HepG2 (cell line): Measurements from ENCODE around the gene ZC3H18. TPM values are rescaled to one million over a fixed set of nuclear protein-coding genes. Genes with fewer than 3 reads are reported as not detected.

Experiments
- FOXA1 ChIP-seq, 2 experiments: fragments of 450-650 bp in 1 of 2; sonication (generic) in 1 of 2; formaldehyde crosslinking in 1 of 2; IDR thresholded peaks; 2 replicates each; pipeline versions ENCODE4 v1.4.0 to v1.6.1; 2016 to 2020; ENCODE audit warnings: missing genetic modification reagents in 1 of 2
- GATAD1 ChIP-seq: IDR thresholded peaks from 2 replicates; pipeline ENCODE4 v1.6.1; 2016; ENCODE audit warnings: missing genetic modification reagents, missing compliant biosample characterization
- ISL2 ChIP-seq: sonication (generic); formaldehyde crosslinking; IDR thresholded peaks from 2 replicates; pipeline ENCODE4 v1.5.0; 2020; ENCODE audit warnings: missing genetic modification reagents
- RAD21 ChIP-seq: fragments of 450-650 bp; formaldehyde crosslinking; IDR thresholded peaks from 2 replicates; pipeline ENCODE4 v1.5.0; 2020; ENCODE audit warnings: mild to moderate bottlenecking
- SMARCC2 ChIP-seq: fragments of 450-650 bp; IDR thresholded peaks from 2 replicates; pipeline ENCODE4 v1.6.1; 2017; ENCODE audit warnings: antibody characterized with exemption, mild to moderate bottlenecking
- TCF7 ChIP-seq: sonication (generic); IDR thresholded peaks from 2 replicates; pipeline ENCODE4 v1.6.1; 2016; ENCODE audit warnings: antibody characterized with exemption, low read depth
- ZMAT3 ChIP-seq: sonication (generic); formaldehyde crosslinking; conservative IDR thresholded peaks from 2 replicates; pipeline ENCODE4 v1.7.0; 2021; ENCODE audit warnings: missing genetic modification reagents
- ZNF160 ChIP-seq: sonication (generic); formaldehyde crosslinking; IDR thresholded peaks from 2 replicates; pipeline ENCODE4 v1.8.0; 2022; ENCODE audit warnings: mild to moderate bottlenecking, inconsistent platforms, missing genetic modification reagents
- ZNF207 ChIP-seq: fragments of 450-650 bp; IDR thresholded peaks from 2 replicates; pipeline ENCODE4 v1.6.1; 2016; ENCODE audit warnings: antibody characterized with exemption, borderline replicate concordance
- ZNF549 ChIP-seq: sonication (generic); formaldehyde crosslinking; IDR thresholded peaks from 2 replicates; pipeline ENCODE4 v1.5.0; 2020; ENCODE audit warnings: missing genetic modification reagents
- ZNF552 ChIP-seq: sonication (generic); formaldehyde crosslinking; IDR thresholded peaks from 2 replicates; pipeline ENCODE4 v1.9.0; 2022; ENCODE audit warnings: missing genetic modification reagents, mild to moderate bottlenecking, borderline replicate concordance
- ZNF607 ChIP-seq: sonication (generic); formaldehyde crosslinking; IDR thresholded peaks from 2 replicates; pipeline ENCODE4 v1.5.1; 2020; ENCODE audit warnings: missing genetic modification reagents, mild to moderate bottlenecking, borderline replicate concordance
- polyA plus RNA-seq, 8 experiments: library from polyadenylated mRNA; depleted of rRNA in 3 of 8; stranded (reverse) in 7 of 8; unstranded in 1 of 8; fragments of >200 nt; fragmentation: Illumina TruSeq in 4 of 8; extraction: Trizol in 4 of 8; gene quantifications; 2 replicates each; pipeline versions ENCODE4 v1.2.1 to v1.2.3, GENCODE V29; 2011 to 2016; ENCODE audit warnings: low read depth in 4 of 8, missing spikeins in 1 of 8, mixed read lengths in 1 of 8; ENCODE audit not compliant: insufficient read depth in 1 of 8
- total RNA-seq, 5 experiments: library from RNA; depleted of rRNA; stranded (reverse); fragments of >200 nt; fragmentation: Illumina TruSeq; extraction: Trizol; gene quantifications; 2 replicates each; pipeline ENCODE4 v1.2.3, GENCODE V29; 2016; ENCODE audit warnings: low read depth in 1 of 5
- TF ChIP-seq, protein P1 (sequence below): sonication (generic); formaldehyde crosslinking; IDR thresholded peaks from 2 replicates; pipeline ENCODE4 v1.4.0; 2020; ENCODE audit warnings: missing genetic modification reagents, borderline replicate concordance
- TF ChIP-seq, protein P2 (sequence below): sonication (generic); formaldehyde crosslinking; IDR thresholded peaks from 2 replicates; pipeline ENCODE4 v1.4.0; 2020; ENCODE audit warnings: mild to moderate bottlenecking, missing genetic modification reagents
- TF ChIP-seq, protein P3 (sequence below): sonication (generic); formaldehyde crosslinking; IDR thresholded peaks from 2 replicates; pipeline ENCODE4 v1.8.1; 2023; ENCODE audit warnings: missing genetic modification reagents, inconsistent platforms, borderline replicate concordance
- TF ChIP-seq, protein P4 (sequence below): sonication (generic); formaldehyde crosslinking; conservative IDR thresholded peaks from 2 replicates; pipeline ENCODE4 v1.8.0; 2022; ENCODE audit warnings: mild to moderate bottlenecking, moderate library complexity, missing genetic modification reagents
- TF ChIP-seq, protein P5 (sequence below): IDR thresholded peaks from 2 replicates; pipeline ENCODE4 v1.6.1; 2016
- TF ChIP-seq, protein P6 (sequence below): sonication (generic); formaldehyde crosslinking; IDR thresholded peaks from 2 replicates; pipeline ENCODE4 v1.8.1; 2023; ENCODE audit warnings: mild to moderate bottlenecking, missing genetic modification reagents

The ZC3H18 gene
- total and polyA plus RNA-seq, 2 of the 13 experiments (the other 11 are each of a cell fraction or from before 2014, with no cell fraction given): 11.2 to 27.4 TPM

DNA sequence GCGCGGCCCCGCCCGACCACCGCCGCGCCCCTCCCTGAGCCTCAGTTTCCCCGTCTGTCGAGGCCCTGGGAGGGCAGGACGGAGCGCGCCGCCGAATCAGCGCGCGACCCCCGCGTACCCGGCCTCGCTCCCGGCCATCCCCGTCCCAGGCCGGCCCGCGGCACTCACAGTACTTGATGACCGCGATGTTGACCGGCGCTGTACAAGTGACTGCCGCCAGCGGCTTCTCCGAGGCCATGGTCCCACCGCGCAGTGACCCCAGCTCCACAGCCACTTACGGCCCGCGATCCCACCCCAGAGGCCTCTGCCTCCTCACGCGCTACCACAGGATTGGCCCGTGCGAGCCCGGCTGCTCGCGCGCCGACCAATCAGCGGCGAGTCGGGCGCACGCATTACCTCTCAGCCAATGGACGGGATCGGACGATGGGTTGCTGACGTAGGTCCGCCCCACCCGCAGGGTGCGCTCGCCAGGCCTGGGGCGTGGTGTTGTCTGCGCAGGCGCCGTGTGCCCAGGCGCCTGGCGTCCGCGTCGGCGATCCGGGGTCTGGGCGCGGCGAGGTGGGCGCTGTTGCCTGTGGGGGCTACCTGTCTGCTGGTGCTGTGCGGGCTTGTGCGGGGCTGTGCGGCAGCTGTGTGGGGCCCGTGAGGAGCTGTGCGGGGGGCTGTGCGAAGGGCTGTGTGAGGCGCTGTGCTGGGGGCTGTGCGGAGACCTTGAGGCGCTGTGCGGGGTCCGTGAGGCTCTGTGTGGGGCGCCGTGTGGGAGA is 92.8 kb downstream of the ZC3H18 start, which contains the start of gene MVD (continued):
- TF ChIP-seq, protein P1, sequence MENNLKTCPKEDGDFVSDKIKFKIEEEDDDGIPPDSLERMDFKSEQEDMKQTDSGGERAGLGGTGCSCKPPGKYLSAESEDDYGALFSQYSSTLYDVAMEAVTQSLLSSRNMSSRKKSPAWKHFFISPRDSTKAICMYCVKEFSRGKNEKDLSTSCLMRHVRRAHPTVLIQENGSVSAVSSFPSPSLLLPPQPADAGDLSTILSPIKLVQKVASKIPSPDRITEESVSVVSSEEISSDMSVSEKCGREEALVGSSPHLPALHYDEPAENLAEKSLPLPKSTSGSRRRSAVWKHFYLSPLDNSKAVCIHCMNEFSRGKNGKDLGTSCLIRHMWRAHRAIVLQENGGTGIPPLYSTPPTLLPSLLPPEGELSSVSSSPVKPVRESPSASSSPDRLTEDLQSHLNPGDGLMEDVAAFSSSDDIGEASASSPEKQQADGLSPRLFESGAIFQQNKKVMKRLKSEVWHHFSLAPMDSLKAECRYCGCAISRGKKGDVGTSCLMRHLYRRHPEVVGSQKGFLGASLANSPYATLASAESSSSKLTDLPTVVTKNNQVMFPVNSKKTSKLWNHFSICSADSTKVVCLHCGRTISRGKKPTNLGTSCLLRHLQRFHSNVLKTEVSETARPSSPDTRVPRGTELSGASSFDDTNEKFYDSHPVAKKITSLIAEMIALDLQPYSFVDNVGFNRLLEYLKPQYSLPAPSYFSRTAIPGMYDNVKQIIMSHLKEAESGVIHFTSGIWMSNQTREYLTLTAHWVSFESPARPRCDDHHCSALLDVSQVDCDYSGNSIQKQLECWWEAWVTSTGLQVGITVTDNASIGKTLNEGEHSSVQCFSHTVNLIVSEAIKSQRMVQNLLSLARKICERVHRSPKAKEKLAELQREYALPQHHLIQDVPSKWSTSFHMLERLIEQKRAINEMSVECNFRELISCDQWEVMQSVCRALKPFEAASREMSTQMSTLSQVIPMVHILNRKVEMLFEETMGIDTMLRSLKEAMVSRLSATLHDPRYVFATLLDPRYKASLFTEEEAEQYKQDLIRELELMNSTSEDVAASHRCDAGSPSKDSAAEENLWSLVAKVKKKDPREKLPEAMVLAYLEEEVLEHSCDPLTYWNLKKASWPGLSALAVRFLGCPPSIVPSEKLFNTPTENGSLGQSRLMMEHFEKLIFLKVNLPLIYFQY: no peak
- peak; percentile 93; the same call in 1 of the 2 replicates for TF ChIP-seq ZNF160 (CRISPR knock-in tag)
- TF ChIP-seq ZNF207: no peak
- TF ChIP-seq TCF7: no peak
- TF ChIP-seq, protein P2, sequence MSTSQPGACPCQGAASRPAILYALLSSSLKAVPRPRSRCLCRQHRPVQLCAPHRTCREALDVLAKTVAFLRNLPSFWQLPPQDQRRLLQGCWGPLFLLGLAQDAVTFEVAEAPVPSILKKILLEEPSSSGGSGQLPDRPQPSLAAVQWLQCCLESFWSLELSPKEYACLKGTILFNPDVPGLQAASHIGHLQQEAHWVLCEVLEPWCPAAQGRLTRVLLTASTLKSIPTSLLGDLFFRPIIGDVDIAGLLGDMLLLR (CRISPR knock-in tag): peak; percentile 5
- TF ChIP-seq, protein P3, sequence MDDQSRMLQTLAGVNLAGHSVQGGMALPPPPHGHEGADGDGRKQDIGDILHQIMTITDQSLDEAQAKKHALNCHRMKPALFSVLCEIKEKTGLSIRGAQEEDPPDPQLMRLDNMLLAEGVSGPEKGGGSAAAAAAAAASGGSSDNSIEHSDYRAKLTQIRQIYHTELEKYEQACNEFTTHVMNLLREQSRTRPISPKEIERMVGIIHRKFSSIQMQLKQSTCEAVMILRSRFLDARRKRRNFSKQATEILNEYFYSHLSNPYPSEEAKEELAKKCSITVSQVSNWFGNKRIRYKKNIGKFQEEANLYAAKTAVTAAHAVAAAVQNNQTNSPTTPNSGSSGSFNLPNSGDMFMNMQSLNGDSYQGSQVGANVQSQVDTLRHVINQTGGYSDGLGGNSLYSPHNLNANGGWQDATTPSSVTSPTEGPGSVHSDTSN (CRISPR knock-in tag): peak; percentile 73; the same call in 1 of the 2 replicates
- TF ChIP-seq RAD21 (CRISPR knock-in tag): peak; percentile 56
- no peak for TF ChIP-seq SMARCC2
- no peak for TF ChIP-seq ZNF549
- peak; percentile 81 for TF ChIP-seq ZNF552 (CRISPR knock-in tag)
- TF ChIP-seq, protein P4, sequence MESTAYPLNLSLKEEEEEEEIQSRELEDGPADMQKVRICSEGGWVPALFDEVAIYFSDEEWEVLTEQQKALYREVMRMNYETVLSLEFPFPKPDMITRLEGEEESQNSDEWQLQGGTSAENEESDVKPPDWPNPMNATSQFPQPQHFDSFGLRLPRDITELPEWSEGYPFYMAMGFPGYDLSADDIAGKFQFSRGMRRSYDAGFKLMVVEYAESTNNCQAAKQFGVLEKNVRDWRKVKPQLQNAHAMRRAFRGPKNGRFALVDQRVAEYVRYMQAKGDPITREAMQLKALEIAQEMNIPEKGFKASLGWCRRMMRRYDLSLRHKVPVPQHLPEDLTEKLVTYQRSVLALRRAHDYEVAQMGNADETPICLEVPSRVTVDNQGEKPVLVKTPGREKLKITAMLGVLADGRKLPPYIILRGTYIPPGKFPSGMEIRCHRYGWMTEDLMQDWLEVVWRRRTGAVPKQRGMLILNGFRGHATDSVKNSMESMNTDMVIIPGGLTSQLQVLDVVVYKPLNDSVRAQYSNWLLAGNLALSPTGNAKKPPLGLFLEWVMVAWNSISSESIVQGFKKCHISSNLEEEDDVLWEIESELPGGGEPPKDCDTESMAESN (CRISPR knock-in tag): peak; percentile 93
- TF ChIP-seq ZMAT3: peak; percentile 55
- TF ChIP-seq ZNF607 (CRISPR knock-in tag): peak; percentile 90; the same call in 1 of the 2 replicates
- no peak for TF ChIP-seq FOXA1 (IDR thresholded peaks at IDR 0.05)
- TF ChIP-seq FOXA1 (CRISPR knock-in tag; IDR thresholded peaks at IDR 0.05): peak; percentile 59
- TF ChIP-seq, protein P5, sequence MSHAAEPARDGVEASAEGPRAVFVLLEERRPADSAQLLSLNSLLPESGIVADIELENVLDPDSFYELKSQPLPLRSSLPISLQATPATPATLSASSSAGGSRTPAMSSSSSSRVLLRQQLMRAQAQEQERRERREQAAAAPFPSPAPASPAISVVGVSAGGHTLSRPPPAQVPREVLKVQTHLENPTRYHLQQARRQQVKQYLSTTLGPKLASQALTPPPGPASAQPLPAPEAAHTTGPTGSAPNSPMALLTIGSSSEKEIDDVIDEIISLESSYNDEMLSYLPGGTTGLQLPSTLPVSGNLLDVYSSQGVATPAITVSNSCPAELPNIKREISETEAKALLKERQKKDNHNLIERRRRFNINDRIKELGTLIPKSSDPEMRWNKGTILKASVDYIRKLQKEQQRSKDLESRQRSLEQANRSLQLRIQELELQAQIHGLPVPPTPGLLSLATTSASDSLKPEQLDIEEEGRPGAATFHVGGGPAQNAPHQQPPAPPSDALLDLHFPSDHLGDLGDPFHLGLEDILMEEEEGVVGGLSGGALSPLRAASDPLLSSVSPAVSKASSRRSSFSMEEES (CRISPR knock-in tag): peak; percentile 64
- TF ChIP-seq ISL2: peak; percentile 57
- TF ChIP-seq, protein P6, sequence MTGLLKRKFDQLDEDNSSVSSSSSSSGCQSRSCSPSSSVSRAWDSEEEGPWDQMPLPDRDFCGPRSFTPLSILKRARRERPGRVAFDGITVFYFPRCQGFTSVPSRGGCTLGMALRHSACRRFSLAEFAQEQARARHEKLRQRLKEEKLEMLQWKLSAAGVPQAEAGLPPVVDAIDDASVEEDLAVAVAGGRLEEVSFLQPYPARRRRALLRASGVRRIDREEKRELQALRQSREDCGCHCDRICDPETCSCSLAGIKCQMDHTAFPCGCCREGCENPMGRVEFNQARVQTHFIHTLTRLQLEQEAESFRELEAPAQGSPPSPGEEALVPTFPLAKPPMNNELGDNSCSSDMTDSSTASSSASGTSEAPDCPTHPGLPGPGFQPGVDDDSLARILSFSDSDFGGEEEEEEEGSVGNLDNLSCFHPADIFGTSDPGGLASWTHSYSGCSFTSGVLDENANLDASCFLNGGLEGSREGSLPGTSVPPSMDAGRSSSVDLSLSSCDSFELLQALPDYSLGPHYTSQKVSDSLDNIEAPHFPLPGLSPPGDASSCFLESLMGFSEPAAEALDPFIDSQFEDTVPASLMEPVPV (CRISPR knock-in tag): peak; percentile 88
- peak; percentile 91 for TF ChIP-seq GATAD1 (CRISPR knock-in tag)
